Renal cortex interstitium (tissue), 11 donors: ENCODE data around the gene RETREG3. TPM values are rescaled to one million over a fixed set of nuclear protein-coding genes. Genes with fewer than 3 reads are reported as not detected.
A peak's percentile ranks its signal among the peaks of the same experiment; 100 is the strongest.
"Not testable (repeated sequence)": the region's sequence is repeated elsewhere in the genome, so short reads cannot be mapped to it uniquely, and the experiment has no call there.

Experiments used
- DNase-seq, 11 donors: peaks; one replicate each; pipeline ENCODE4 v3.0.0-alpha.2; 2013; ENCODE audit warnings: low read depth in 9 of 11, low spot score in 4 of 11; ENCODE audit errors: extremely low read depth in 1 of 11
- polyA plus RNA-seq, 3 donors: library from polyadenylated mRNA; unstranded; fragments of 120-200 nt; gene quantifications; one replicate each; pipeline ENCODE4 v1.2.1, GENCODE V29; 2013; ENCODE audit not compliant: insufficient read length in 3 of 3

Gene RETREG3
- polyA plus RNA-seq, 3 donors = 44.7 to 65.3 (median 46.9) TPM

- DNase-seq = no peak
These were observed 65.7 kb downstream of the RETREG3 start for GRCh38 chr17:42543190-42544079.

- no peak for DNase-seq
These were observed 67.9 kb downstream of the RETREG3 start for GRCh38 chr17:42541041-42541833.

- not testable (repeated sequence) for DNase-seq
These were observed 68.6 kb downstream of the RETREG3 start for GRCh38 chr17:42540558-42540957.

GRCh38 chr17:42538482-42538881, 70.7 kb downstream of the RETREG3 start:
- no peak for DNase-seq

GRCh38 chr17:42537826-42538451, 71.2 kb downstream of the RETREG3 start:
- no peak for DNase-seq

GRCh38 chr17:42537156-42537805, 71.9 kb downstream of the RETREG3 start:
- no peak for DNase-seq

- DNase-seq = peak in 1 of 11 donors; percentile 63
These were observed 72.6 kb downstream of the RETREG3 start for GRCh38 chr17:42536372-42537155.

- DNase-seq = peak in 7 of 11 donors; percentile 74 to 88 (median 85)
These were observed 73.2 kb downstream of the RETREG3 start, which contains the start of gene NAGLU for GRCh38 chr17:42536048-42536371. Gene NAGLU, plus strand, starts transcription at chr17:42536241. Its CDS starts 32 bp downstream, at chr17:42536273.

- DNase-seq = no peak
These were observed 73.8 kb downstream of the RETREG3 start for GRCh38 chr17:42535155-42536047.

- no peak for DNase-seq
These were observed 77.5 kb downstream of the RETREG3 start for GRCh38 chr17:42531455-42532354.

- DNase-seq = no peak
These were observed 78.2 kb downstream of the RETREG3 start for GRCh38 chr17:42530952-42531454.

Other genes with a start within 250 kb of the RETREG3 start
- 10 to 100 TPM; 58.1 to 81.2 (median 58.9) TPM for gene STAT3, start 220.9 kb downstream of the RETREG3 start, polyA plus RNA-seq
- gene CAVIN1, start 186.1 kb downstream of the RETREG3 start, polyA plus RNA-seq = 10 to 100 TPM; 58.3 to 77.9 (median 62.5) TPM
- 10 to 100 TPM; 53.4 to 73.9 (median 55.7) TPM for gene ATP6V0A1, start 150.5 kb downstream of the RETREG3 start, polyA plus RNA-seq
- gene NAGLU, start 73.1 kb downstream of the RETREG3 start, polyA plus RNA-seq = 10 to 100 TPM; 15.6 to 31.6 (median 26.4) TPM
- gene HSD17B1, start 56.5 kb downstream of the RETREG3 start, polyA plus RNA-seq = 1 to 10 TPM; 3.4 to 5.9 (median 5.0) TPM
- 10 to 100 TPM; 59.8 to 66.8 (median 61.4) TPM for gene COASY, start 47.2 kb downstream of the RETREG3 start, polyA plus RNA-seq
- gene MLX, start 42.3 kb downstream of the RETREG3 start, polyA plus RNA-seq = 10 to 100 TPM; 33.2 to 36.1 (median 35.5) TPM
- 10 to 100 TPM; 16.0 to 22.9 (median 18.4) TPM for gene PSMC3IP, start 31.6 kb downstream of the RETREG3 start, polyA plus RNA-seq
- 10 to 100 TPM; 49.6 to 66.9 (median 54.7) TPM for gene TUBG1, start 309 bp upstream of the RETREG3 start, polyA plus RNA-seq
- gene TUBG2, start 49.9 kb upstream of the RETREG3 start, polyA plus RNA-seq = 10 to 100 TPM; 24.7 to 41.1 (median 25.7) TPM
- 10 to 100 TPM; 14.4 to 18.9 (median 18.6) TPM for gene PLEKHH3, start 67.6 kb upstream of the RETREG3 start, polyA plus RNA-seq
- 1 to 10 TPM; 1.6 to 2.4 (median 1.7) TPM for gene CCR10, start 72.5 kb upstream of the RETREG3 start, polyA plus RNA-seq
- 1 to 10 TPM; 6.7 to 8.9 (median 8.7) TPM for gene CNTNAP1, start 73.2 kb upstream of the RETREG3 start, polyA plus RNA-seq
- gene EZH1, start 135.7 kb upstream of the RETREG3 start, polyA plus RNA-seq = 10 to 100 TPM; 37.9 to 65.1 (median 41.3) TPM
- gene RAMP2, start 151.9 kb upstream of the RETREG3 start, polyA plus RNA-seq = 100 to 1,000 TPM in 1 of 3 donors, 10 to 100 TPM in 2; 80.9 to 101 (median 84.6) TPM
- gene VPS25, start 164.1 kb upstream of the RETREG3 start, polyA plus RNA-seq = 10 to 100 TPM; 80.6 to 93.2 (median 86.2) TPM
- 10 to 100 TPM in 1 of 3 donors, 1 to 10 TPM in 2; 7.1 to 16.8 (median 7.8) TPM for gene WNK4, start 171.2 kb upstream of the RETREG3 start, polyA plus RNA-seq
- 100 to 1,000 TPM; 150 to 167 (median 159) TPM for gene COA3, start 189.3 kb upstream of the RETREG3 start, polyA plus RNA-seq
- gene CNTD1, start 189.5 kb upstream of the RETREG3 start, polyA plus RNA-seq = 1 to 10 TPM; 1.4 to 3.4 (median 2.2) TPM
- gene BECN1, start 214.9 kb upstream of the RETREG3 start, polyA plus RNA-seq = 10 to 100 TPM; 70.2 to 76.5 (median 74.2) TPM
- 100 to 1,000 TPM in 2 of 3 donors, 10 to 100 TPM in 1; 96.0 to 115 (median 110) TPM for gene PSME3, start 224.0 kb upstream of the RETREG3 start, polyA plus RNA-seq
- 1 to 10 TPM in 2 of 3 donors, under 1 TPM in 1; 0.92 to 1.5 (median 1.1) TPM for gene AOC2, start 235.2 kb upstream of the RETREG3 start, polyA plus RNA-seq
- gene AOC3, start 241.8 kb upstream of the RETREG3 start, polyA plus RNA-seq = 1 to 10 TPM; 4.8 to 6.3 (median 5.3) TPM